H9 (cell line): ENCODE measurements around the gene CD58. TPM values are rescaled to one million over a fixed set of nuclear protein-coding genes. Genes with fewer than 3 reads are reported as not detected.

Experiments
- DNase-seq: peaks from one replicate; pipeline ENCODE4 v3.0.0-alpha.2; 2017
- H2AFZ ChIP-seq: one replicate; pipeline ENCODE4 v1.6.1; 2013; ENCODE audit warnings: mild to moderate bottlenecking, low read length, control low read depth, moderate library complexity
- H2AK5ac ChIP-seq: 2 replicates; pipeline ENCODE4 v1.6.1; 2013; ENCODE audit warnings: low read length, control low read depth, mixed read lengths; ENCODE audit not compliant: insufficient read length
- H2BK120ac ChIP-seq: one replicate; pipeline ENCODE4 v1.6.1; 2013; ENCODE audit warnings: low read depth, mild to moderate bottlenecking, low read length, control low read depth, inconsistent platforms; ENCODE audit not compliant: poor library complexity, severe bottlenecking
- H2BK12ac ChIP-seq: 2 replicates; pipeline ENCODE4 v1.6.1; 2013; ENCODE audit warnings: low read length, control low read depth, mixed read lengths, low read depth; ENCODE audit not compliant: insufficient read length
- H2BK15ac ChIP-seq: 2 replicates; pipeline ENCODE4 v1.6.1; 2013; ENCODE audit warnings: low read depth, low read length, control low read depth
- H2BK20ac ChIP-seq: one replicate; pipeline ENCODE4 v1.6.1; 2013; ENCODE audit warnings: low read depth, mild to moderate bottlenecking, low read length, control low read depth, inconsistent platforms; ENCODE audit not compliant: poor library complexity, severe bottlenecking
- H2BK5ac ChIP-seq: 2 replicates; pipeline ENCODE4 v1.6.1; 2013; ENCODE audit warnings: low read length, control low read depth, mixed read lengths; ENCODE audit not compliant: insufficient read length
- H3K14ac ChIP-seq: 2 replicates; pipeline ENCODE4 v1.6.1; 2013; ENCODE audit warnings: low read length, control low read depth; ENCODE audit not compliant: insufficient read depth
- H3K18ac ChIP-seq: 2 replicates; pipeline ENCODE4 v1.6.1; 2013; ENCODE audit warnings: low read depth, mild to moderate bottlenecking, mixed read lengths, low read length, control low read depth; ENCODE audit not compliant: insufficient read length
- H3K23ac ChIP-seq: 2 replicates; pipeline ENCODE4 v1.6.1; 2013; ENCODE audit warnings: low read length, control low read depth, mixed read lengths, low read depth; ENCODE audit not compliant: insufficient read length
- H3K23me2 ChIP-seq: 2 replicates; pipeline ENCODE4 v1.6.1; 2013; ENCODE audit warnings: low read depth, mild to moderate bottlenecking, mixed read lengths, low read length, control low read depth; ENCODE audit not compliant: insufficient read length, poor library complexity, severe bottlenecking
- H3K27ac ChIP-seq: 2 replicates; pipeline ENCODE4 v1.5.1; 2013; ENCODE audit warnings: low read length, control low read depth, mixed read lengths, low read depth; ENCODE audit not compliant: insufficient read length
- H3K27me3 ChIP-seq: 2 replicates; pipeline ENCODE4 v1.6.1; 2013; ENCODE audit warnings: low read length, control low read depth, inconsistent platforms; ENCODE audit not compliant: insufficient read depth
- H3K4ac ChIP-seq: 2 replicates; pipeline ENCODE4 v1.6.1; 2013; ENCODE audit warnings: low read depth, mild to moderate bottlenecking, control low read depth, inconsistent platforms, low read length, moderate library complexity
- H3K4me1 ChIP-seq: 2 replicates; pipeline ENCODE4 v1.6.1; 2013; ENCODE audit warnings: low read length, control low read depth, inconsistent platforms; ENCODE audit not compliant: insufficient read depth
- H3K4me2 ChIP-seq: 2 replicates; pipeline ENCODE4 v1.6.1; 2013; ENCODE audit warnings: low read length, control low read depth, mixed read lengths; ENCODE audit not compliant: insufficient read length, insufficient read depth
- H3K56ac ChIP-seq: 2 replicates; pipeline ENCODE4 v1.6.1; 2013; ENCODE audit warnings: low read depth, mild to moderate bottlenecking, mixed read lengths, low read length, control low read depth; ENCODE audit not compliant: insufficient read length
- H3K79me1 ChIP-seq: 2 replicates; pipeline ENCODE4 v1.6.1; 2013; ENCODE audit warnings: low read depth, mild to moderate bottlenecking, moderate library complexity, low read length, control low read depth, inconsistent platforms; ENCODE audit not compliant: insufficient read depth, poor library complexity, severe bottlenecking
- H3K79me2 ChIP-seq: 2 replicates; pipeline ENCODE4 v1.6.1; 2013; ENCODE audit warnings: low read length, control low read depth, inconsistent platforms; ENCODE audit not compliant: insufficient read depth
- H3K9ac ChIP-seq: 2 replicates; pipeline ENCODE4 v1.6.1; 2013; ENCODE audit warnings: low read length, control low read depth, mixed read lengths; ENCODE audit not compliant: insufficient read length; ENCODE audit errors: extremely low read depth
- H3K9me3 ChIP-seq: one replicate; pipeline ENCODE4 v1.6.1; 2013; ENCODE audit warnings: low read depth, low read length, inconsistent platforms; ENCODE audit not compliant: control insufficient read depth
- H3T11ph ChIP-seq: one replicate; pipeline ENCODE4 v1.6.1; 2013; ENCODE audit warnings: mild to moderate bottlenecking, low read length, control low read depth, inconsistent platforms
- H4K20me1 ChIP-seq: one replicate; pipeline ENCODE4 v1.6.1; 2013; ENCODE audit not compliant: control insufficient read depth, insufficient read length, insufficient read depth
- H4K5ac ChIP-seq: 2 replicates; pipeline ENCODE4 v1.6.1; 2013; ENCODE audit warnings: low read depth, mild to moderate bottlenecking, mixed read lengths, low read length, control low read depth; ENCODE audit not compliant: insufficient read length
- H4K8ac ChIP-seq: replicated peaks from 2 replicates; pipeline ENCODE4 v1.6.1; 2013; ENCODE audit warnings: low read length, control low read depth, mixed read lengths, low read depth; ENCODE audit not compliant: insufficient read length
- H4K91ac ChIP-seq: 2 replicates; pipeline ENCODE4 v1.6.1; 2013; ENCODE audit warnings: low read depth, mild to moderate bottlenecking, moderate library complexity, mixed read lengths, low read length, control low read depth; ENCODE audit not compliant: insufficient read length
- H3K27ac Mint-ChIP-seq, 3 experiments: 2 replicates in 2 of 3; 3 replicates in 1 of 3; pipeline ENCODE4 v1.8.0; 2020 to 2021; ENCODE audit warnings: mixed read lengths in 3 of 3, mild to moderate bottlenecking in 1 of 3, moderate library complexity in 1 of 3
- H3K27me3 Mint-ChIP-seq: 2 replicates; pipeline ENCODE4 v1.8.0; 2021; ENCODE audit warnings: low read depth, mild to moderate bottlenecking, moderate library complexity, mixed read lengths
- H3K36me3 Mint-ChIP-seq, 3 experiments: 2 replicates in 2 of 3; 3 replicates in 1 of 3; pipeline ENCODE4 v1.8.0; 2020 to 2021; ENCODE audit warnings: low read depth in 3 of 3, mixed read lengths in 3 of 3; ENCODE audit not compliant: insufficient read depth in 1 of 3
- H3K4me1 Mint-ChIP-seq, 2 experiments: 2 replicates each; pipeline ENCODE4 v1.8.0; 2020; ENCODE audit warnings: mixed read lengths in 2 of 2
- H3K4me3 Mint-ChIP-seq, 2 experiments: 2 replicates in 1 of 2; 3 replicates in 1 of 2; pipeline ENCODE4 v1.8.0; 2020 to 2021; ENCODE audit warnings: mild to moderate bottlenecking in 2 of 2, mixed read lengths in 2 of 2, moderate library complexity in 1 of 2
- H3K9me3 Mint-ChIP-seq, 2 experiments: 2 replicates in 1 of 2; 3 replicates in 1 of 2; pipeline ENCODE4 v1.8.0; 2020; ENCODE audit warnings: mild to moderate bottlenecking in 2 of 2, mixed read lengths in 2 of 2, moderate library complexity in 1 of 2
- CTCF ChIP-seq: fragments of 200-600 bp; sonication (generic); conservative IDR thresholded peaks from 3 replicates; pipeline ENCODE4 v1.8.0; 2021; ENCODE audit warnings: antibody characterized with exemption, mild to moderate bottlenecking
- WGBS: extraction: QIAGEN DNeasy Blood & Tissue Kit; methylation state at CpG from one replicate; pipeline ENCODE4 v1.1.7; 2013; ENCODE audit warnings: missing lambda C conversion rate, low lambda C conversion rate, mixed read lengths; ENCODE audit not compliant: insufficient read length; ENCODE audit errors: extremely low coverage; 5-methylcytosine and 5-hydroxymethylcytosine counted together
- total RNA-seq: library from RNA; stranded (reverse); gene quantifications from 2 replicates; pipeline ENCODE4 v1.2.1, GENCODE V29; 2021

The CD58 gene
- total RNA-seq, 1 experiment from 2014 or later: 4.3 TPM

- Histone ChIP-seq H3K27me3 (no peaks in the 10 kb centered on the region; the same call in 1 of the 2 replicates), H3K18ac (no peak overlapping the region), H4K8ac (no peak overlapping the region), H2BK120ac (no peak overlapping the region), H2AK5ac (no peak overlapping the region), H3K9me3 (no peaks in the 10 kb centered on the region), H3K23me2 (no peaks in the 10 kb centered on the region), H2BK12ac (no peak overlapping the region), H2BK20ac (no peak overlapping the region), H3K4me2 (no peak overlapping the region), H3K56ac (no peak overlapping the region), H3K4me1 (no peaks in the 10 kb centered on the region), H2BK15ac (no peak overlapping the region), H3K9ac (no peak overlapping the region), H2BK5ac (no peak overlapping the region), H4K91ac (no peak overlapping the region), H3K14ac (no peak overlapping the region), H3T11ph (no peak overlapping the region), H4K20me1 (no peaks in the 10 kb centered on the region), H4K5ac (no peak overlapping the region), H2AFZ (no peak overlapping the region), H3K23ac (no peak overlapping the region), H3K27ac (no peak overlapping the region), H3K4ac (no peak overlapping the region), H3K79me2 (no peaks in the 10 kb centered on the region), H3K79me1 (no peaks in the 10 kb centered on the region)
- no peaks in the 10 kb centered on the region; a peak in 2 of 4 replicates for H3K4me1 Mint-ChIP-seq
- H3K9me3 Mint-ChIP-seq: peaks cover 6 to 11% of the 10 kb centered on the region in 2 experiments
- no peak for DNase-seq
- TF ChIP-seq CTCF: no peak
- no peak overlapping the region for H3K27ac Mint-ChIP-seq
- no CpG with 5 or more reads among the region's 8 CpGs for WGBS
- H3K27me3 Mint-ChIP-seq: no peaks in the 10 kb centered on the region
- peaks cover 0 to 11% (median 6%) of the 10 kb centered on the region in 3 experiments; a peak in 5 of 7 replicates for H3K36me3 Mint-ChIP-seq
- no peak overlapping the region for H3K4me3 Mint-ChIP-seq
These were observed 55.9 kb downstream of the CD58 start for GRCh38 chr1:116514708-116515525.
